ENCODE results near the gene PLA2G4E.

The PLA2G4E gene

GRCh38 chr15:42020713-42021273, at the start of gene PLA2G4E:
PLA2G4E (minus strand) TSS chr15:42021042; CDS start chr15:42021030, 12 bp downstream.
- WGBS (ENCODE audit: insufficient coverage, insufficient read length) = no CpG with 5 or more reads among the region's 5 CpGs
- Histone ChIP-seq H3K4me3 (ENCODE audit: low read length) (no peak within 1 kb of the TSS), H3K36me3 (ENCODE audit: control insufficient read depth, insufficient read depth, low read length) (no peaks in the 10 kb centered on the region; the same call in 1 of the 2 replicates), H3K4me1 (ENCODE audit: control insufficient read depth, insufficient read depth, low read length) (no peaks in the 10 kb centered on the region), H3K9me3 (ENCODE audit: control insufficient read depth, insufficient read depth, low read length) (peaks cover 10% of the 10 kb centered on the region), H3K27me3 (ENCODE audit: control insufficient read depth, insufficient read depth, low read length) (no peaks in the 10 kb centered on the region), H3K27ac (ENCODE audit: low read length) (no peak within 1 kb of the TSS)
- DNase-seq (ENCODE audit: low read depth, low spot score) = no peak

DNA sequence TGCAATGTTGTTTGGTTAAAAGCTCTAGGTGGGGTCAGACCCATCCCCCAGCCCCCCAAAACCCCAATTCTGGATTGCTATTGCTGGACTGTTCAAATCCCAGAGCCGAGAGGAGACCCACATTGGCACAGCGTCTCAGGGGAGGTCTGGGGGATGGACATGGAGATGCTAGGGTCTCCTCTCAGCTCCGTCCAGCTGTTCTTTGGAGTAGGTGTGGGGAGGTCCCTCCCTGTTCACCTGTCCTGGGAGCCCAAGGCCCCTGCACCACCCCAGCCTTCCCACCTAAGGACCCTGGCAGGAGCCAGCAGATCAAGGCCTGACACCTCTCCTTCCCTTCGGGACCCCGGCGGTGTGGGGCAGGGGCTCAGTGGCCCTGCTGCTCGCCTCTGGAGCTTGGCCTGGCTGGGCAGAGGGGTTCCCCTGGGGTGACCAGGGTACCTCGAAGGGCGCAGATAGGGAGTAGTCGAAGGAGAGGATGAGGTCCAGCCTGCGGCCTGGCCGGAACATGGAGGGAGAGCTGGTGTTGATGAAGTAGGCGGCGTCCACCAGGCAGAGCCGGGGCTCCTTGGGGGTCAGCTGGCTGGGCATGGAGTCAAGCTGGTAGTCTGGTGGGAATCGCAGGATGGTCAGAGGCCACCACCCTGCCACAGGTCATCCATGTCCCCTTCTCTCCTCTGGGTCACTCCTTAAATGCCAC, 49.6 kb upstream of the PLA2G4E start:
- Histone ChIP-seq H3K27ac (ENCODE audit: low read length) (no peak overlapping the region), H3K36me3 (ENCODE audit: control insufficient read depth, insufficient read depth, low read length) (no peaks in the 10 kb centered on the region), H3K4me3 (ENCODE audit: low read length) (no peak overlapping the region), H3K9me3 (ENCODE audit: control insufficient read depth, insufficient read depth, low read length) (no peaks in the 10 kb centered on the region), H3K4me1 (ENCODE audit: control insufficient read depth, insufficient read depth, low read length) (no peaks in the 10 kb centered on the region; the same call in 1 of the 2 replicates), H3K27me3 (ENCODE audit: control insufficient read depth, insufficient read depth, low read length) (no peaks in the 10 kb centered on the region)
- DNase-seq (ENCODE audit: low read depth, low spot score) = no peak
- no CpG with 5 or more reads among the region's 16 CpGs for WGBS (ENCODE audit: insufficient coverage, insufficient read length)

- no peak for DNase-seq (ENCODE audit: low read depth, low spot score)
- no peaks in the 10 kb centered on the region for H3K27me3 ChIP-seq (ENCODE audit: control insufficient read depth, insufficient read depth, low read length)
- no peaks in the 10 kb centered on the region; the same call in 1 of the 2 replicates for H3K4me1 ChIP-seq (ENCODE audit: control insufficient read depth, insufficient read depth, low read length)
- no peak overlapping the region for H3K4me3 ChIP-seq (ENCODE audit: low read length)
- WGBS (ENCODE audit: insufficient coverage, insufficient read length) = no CpG with 5 or more reads among the region's 17 CpGs
- no peaks in the 10 kb centered on the region for H3K9me3 ChIP-seq (ENCODE audit: control insufficient read depth, insufficient read depth, low read length)
- no peak overlapping the region for H3K27ac ChIP-seq (ENCODE audit: low read length)
- no peaks in the 10 kb centered on the region for H3K36me3 ChIP-seq (ENCODE audit: control insufficient read depth, insufficient read depth, low read length)
These were observed 48.8 kb upstream of the PLA2G4E start for GRCh38 chr15:42069496-42070278.

DNA sequence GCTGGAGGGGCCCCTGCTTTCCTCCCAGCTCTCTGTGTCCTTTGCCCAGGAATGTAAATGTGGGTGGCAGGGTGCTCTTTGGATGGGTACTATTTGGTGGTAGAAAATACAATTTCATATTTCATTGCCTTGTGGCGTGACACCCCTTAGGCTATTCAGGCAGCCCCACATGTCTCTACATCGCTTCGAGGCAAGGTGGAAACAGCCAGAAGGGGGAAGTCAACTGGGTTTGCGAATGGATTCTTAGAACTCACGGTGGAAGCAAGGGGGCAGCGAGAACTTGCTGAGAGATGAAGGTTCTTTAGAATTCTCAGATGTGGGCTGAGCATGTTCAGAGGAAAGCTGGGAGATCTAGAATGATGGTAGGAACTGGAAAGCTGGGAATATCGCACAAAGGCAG, 48.2 kb upstream of the PLA2G4E start:
- no peaks in the 10 kb centered on the region for H3K27me3 ChIP-seq (ENCODE audit: control insufficient read depth, insufficient read depth, low read length)
- H3K36me3 ChIP-seq (ENCODE audit: control insufficient read depth, insufficient read depth, low read length) = no peaks in the 10 kb centered on the region
- H3K27ac ChIP-seq (ENCODE audit: low read length) = no peak overlapping the region
- H3K4me3 ChIP-seq (ENCODE audit: low read length) = no peak overlapping the region
- DNase-seq (ENCODE audit: low read depth, low spot score) = no peak
- WGBS (ENCODE audit: insufficient coverage, insufficient read length) = no CpG with 5 or more reads among the region's 7 CpGs
- H3K9me3 ChIP-seq (ENCODE audit: control insufficient read depth, insufficient read depth, low read length) = no peaks in the 10 kb centered on the region
- no peaks in the 10 kb centered on the region; the same call in 1 of the 2 replicates for H3K4me1 ChIP-seq (ENCODE audit: control insufficient read depth, insufficient read depth, low read length)

DNA sequence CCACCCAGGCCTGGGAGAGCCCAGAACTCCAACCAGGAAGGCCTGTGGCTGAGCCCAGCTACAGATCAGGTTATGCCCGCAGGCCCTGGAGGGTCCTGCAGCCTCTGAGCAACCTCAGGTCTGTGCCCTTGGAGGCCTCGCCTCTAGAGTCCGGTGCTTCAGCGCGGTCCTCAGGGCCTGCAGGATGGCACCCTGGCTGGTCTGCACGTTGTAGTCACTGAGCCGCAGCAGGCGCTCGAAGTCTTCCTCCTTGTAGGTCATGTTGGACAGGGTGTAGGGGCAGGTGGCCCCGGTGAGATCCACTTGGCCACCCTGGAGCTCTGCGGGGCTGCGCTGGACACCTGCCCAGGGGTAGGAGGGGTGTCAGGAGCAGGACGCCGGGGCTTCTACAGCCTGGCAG, 47.8 kb upstream of the PLA2G4E start:
- WGBS (ENCODE audit: insufficient coverage, insufficient read length) = no CpG with 5 or more reads among the region's 14 CpGs
- no peak for DNase-seq (ENCODE audit: low read depth, low spot score)

GRCh38 chr15:42066764-42067415, 46.0 kb upstream of the PLA2G4E start:
- WGBS (ENCODE audit: insufficient coverage, insufficient read length) = no CpG with 5 or more reads among the region's 10 CpGs
- no peak overlapping the region for H3K4me3 ChIP-seq (ENCODE audit: low read length)
- no peak overlapping the region for H3K27ac ChIP-seq (ENCODE audit: low read length)
- H3K27me3 ChIP-seq (ENCODE audit: control insufficient read depth, insufficient read depth, low read length) = no peaks in the 10 kb centered on the region
- no peaks in the 10 kb centered on the region for H3K36me3 ChIP-seq (ENCODE audit: control insufficient read depth, insufficient read depth, low read length)
- H3K4me1 ChIP-seq (ENCODE audit: control insufficient read depth, insufficient read depth, low read length) = no peaks in the 10 kb centered on the region; the same call in 1 of the 2 replicates
- no peaks in the 10 kb centered on the region for H3K9me3 ChIP-seq (ENCODE audit: control insufficient read depth, insufficient read depth, low read length)
- DNase-seq (ENCODE audit: low read depth, low spot score) = no peak

More for the DNA sequence above, 47.8 kb upstream of the PLA2G4E start:
- Histone ChIP-seq H3K27ac (ENCODE audit: low read length) (no peak overlapping the region), H3K4me1 (ENCODE audit: control insufficient read depth, insufficient read depth, low read length) (no peaks in the 10 kb centered on the region; the same call in 1 of the 2 replicates), H3K4me3 (ENCODE audit: low read length) (no peak overlapping the region), H3K27me3 (ENCODE audit: control insufficient read depth, insufficient read depth, low read length) (no peaks in the 10 kb centered on the region), H3K9me3 (ENCODE audit: control insufficient read depth, insufficient read depth, low read length) (no peaks in the 10 kb centered on the region), H3K36me3 (ENCODE audit: control insufficient read depth, insufficient read depth, low read length) (no peaks in the 10 kb centered on the region)

DNA sequence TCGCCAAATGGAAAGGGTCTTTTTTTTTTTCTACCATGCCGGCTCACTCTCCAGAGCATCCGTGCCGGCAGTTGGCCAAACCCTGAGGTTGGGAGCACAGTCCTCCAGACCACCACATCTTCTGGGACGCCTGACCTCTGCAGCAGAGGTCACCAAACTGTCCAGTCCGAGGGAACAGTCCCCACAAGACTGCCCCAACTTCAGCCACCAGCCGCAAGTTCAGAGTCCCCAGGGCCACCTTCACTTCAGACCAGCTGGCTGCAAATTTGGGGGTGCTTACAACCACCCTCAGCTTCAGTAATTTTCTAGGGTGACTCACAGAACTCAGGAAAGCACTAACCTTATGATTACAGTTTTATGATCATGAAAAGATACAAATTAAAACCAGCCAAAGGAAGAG, 44.6 kb upstream of the PLA2G4E start:
- Histone ChIP-seq H3K36me3 (ENCODE audit: control insufficient read depth, insufficient read depth, low read length) (no peaks in the 10 kb centered on the region), H3K9me3 (ENCODE audit: control insufficient read depth, insufficient read depth, low read length) (no peaks in the 10 kb centered on the region), H3K4me1 (ENCODE audit: control insufficient read depth, insufficient read depth, low read length) (no peaks in the 10 kb centered on the region; the same call in 1 of the 2 replicates), H3K27me3 (ENCODE audit: control insufficient read depth, insufficient read depth, low read length) (no peaks in the 10 kb centered on the region), H3K27ac (ENCODE audit: low read length) (no peak overlapping the region), H3K4me3 (ENCODE audit: low read length) (no peak overlapping the region)
- WGBS (ENCODE audit: insufficient coverage, insufficient read length) = no CpG with 5 or more reads among the region's 7 CpGs
- no peak for DNase-seq (ENCODE audit: low read depth, low spot score)

DNA sequence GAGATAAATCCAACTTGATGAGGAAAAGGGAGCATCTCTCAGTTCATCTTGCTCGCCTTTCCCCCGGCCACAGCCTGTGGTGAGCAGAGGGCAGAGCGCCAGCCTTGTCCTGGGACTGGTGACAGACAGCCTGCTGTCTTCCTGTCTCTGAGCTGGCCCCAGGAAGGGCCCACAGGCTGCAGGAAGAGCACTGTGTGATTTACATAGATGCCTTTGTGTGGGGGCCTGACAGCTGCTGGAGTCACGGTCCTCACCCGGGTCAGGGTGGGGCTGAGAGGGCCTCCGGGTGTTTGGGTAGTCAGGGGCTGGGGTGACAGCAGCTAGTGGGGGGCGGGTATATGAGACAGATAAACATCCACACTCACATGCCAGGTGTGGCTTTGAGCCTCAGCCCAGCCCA, 44.2 kb upstream of the PLA2G4E start:
- no peak for DNase-seq (ENCODE audit: low read depth, low spot score)
- Histone ChIP-seq H3K36me3 (ENCODE audit: control insufficient read depth, insufficient read depth, low read length) (no peaks in the 10 kb centered on the region), H3K27ac (ENCODE audit: low read length) (no peak overlapping the region), H3K27me3 (ENCODE audit: control insufficient read depth, insufficient read depth, low read length) (no peaks in the 10 kb centered on the region), H3K4me1 (ENCODE audit: control insufficient read depth, insufficient read depth, low read length) (no peaks in the 10 kb centered on the region), H3K9me3 (ENCODE audit: control insufficient read depth, insufficient read depth, low read length) (no peaks in the 10 kb centered on the region), H3K4me3 (ENCODE audit: low read length) (no peak overlapping the region)
- WGBS (ENCODE audit: insufficient coverage, insufficient read length) = no CpG with 5 or more reads among the region's 7 CpGs

DNA sequence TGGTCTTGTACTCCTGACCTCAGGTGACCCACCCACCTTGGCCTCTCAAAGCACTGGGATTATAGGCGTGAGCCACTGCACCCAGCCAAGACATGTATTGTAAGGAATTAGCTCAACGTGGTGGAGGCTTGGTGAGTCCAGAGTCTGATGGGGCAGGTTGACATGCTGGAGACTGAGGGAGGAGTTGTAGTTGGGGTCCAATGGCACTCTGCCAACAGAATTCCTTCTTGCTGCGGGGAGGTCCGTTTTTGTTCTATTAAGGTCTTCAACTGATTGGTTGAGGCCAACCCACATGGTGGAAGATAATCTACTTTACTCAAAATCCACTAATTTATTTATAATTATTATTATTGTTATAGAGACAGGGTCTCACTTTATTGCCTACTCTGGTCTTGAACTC, 43.4 kb upstream of the PLA2G4E start:
- H3K36me3 ChIP-seq (ENCODE audit: control insufficient read depth, insufficient read depth, low read length) = no peaks in the 10 kb centered on the region
- H3K27ac ChIP-seq (ENCODE audit: low read length) = no peak overlapping the region
- no peaks in the 10 kb centered on the region for H3K27me3 ChIP-seq (ENCODE audit: control insufficient read depth, insufficient read depth, low read length)
- WGBS (ENCODE audit: insufficient coverage, insufficient read length) = no CpG with 5 or more reads among the region's 4 CpGs
- H3K4me3 ChIP-seq (ENCODE audit: low read length) = no peak overlapping the region
- H3K9me3 ChIP-seq (ENCODE audit: control insufficient read depth, insufficient read depth, low read length) = no peaks in the 10 kb centered on the region
- no peak for DNase-seq (ENCODE audit: low read depth, low spot score)
- no peaks in the 10 kb centered on the region for H3K4me1 ChIP-seq (ENCODE audit: control insufficient read depth, insufficient read depth, low read length)

GRCh38 chr15:42063122-42063848, 42.4 kb upstream of the PLA2G4E start:
- no CpG with 5 or more reads among the region's 12 CpGs for WGBS (ENCODE audit: insufficient coverage, insufficient read length)

More at GRCh38 chr15:42063122-42063848, 42.4 kb upstream of the PLA2G4E start:
- no peaks in the 10 kb centered on the region for H3K4me1 ChIP-seq (ENCODE audit: control insufficient read depth, insufficient read depth, low read length)
- no peaks in the 10 kb centered on the region for H3K36me3 ChIP-seq (ENCODE audit: control insufficient read depth, insufficient read depth, low read length)
- H3K27me3 ChIP-seq (ENCODE audit: control insufficient read depth, insufficient read depth, low read length) = no peaks in the 10 kb centered on the region
- H3K9me3 ChIP-seq (ENCODE audit: control insufficient read depth, insufficient read depth, low read length) = no peaks in the 10 kb centered on the region
- no peak overlapping the region for H3K4me3 ChIP-seq (ENCODE audit: low read length)
- no peak for DNase-seq (ENCODE audit: low read depth, low spot score)
- H3K27ac ChIP-seq (ENCODE audit: low read length) = no peak overlapping the region
